Loucy (cell line): ENCODE data around the gene GCH1.
"Not testable (repeated sequence)": the region's sequence is repeated elsewhere in the genome, so short reads cannot be mapped to it uniquely, and the experiment has no call there.

ENCODE experiments used
- CTCF ChIP-seq: fragments of 200-600 bp; sonication (generic); conservative IDR thresholded peaks from 2 replicates; pipeline ENCODE4 v1.5.1; 2014; ENCODE audit warnings: mild to moderate bottlenecking, antibody characterized with exemption, low read length
- EZH2phosphoT487 ChIP-seq: fragments of 200-600 bp; IDR thresholded peaks from 2 replicates; pipeline ENCODE4 v1.6.1; 2018; ENCODE audit warnings: antibody characterized with exemption, mild to moderate bottlenecking, moderate library complexity, borderline replicate concordance

- TF ChIP-seq CTCF, EZH2phosphoT487: not testable (repeated sequence)
These were observed 23.9 kb upstream of the GCH1 start for GRCh38 chr14:54926570-54926969.
